ENCODE results near the gene PEA15.
A peak's percentile ranks its signal among the peaks of the same experiment; 100 is the strongest.

GRCh38 chr1:160205242-160206035 lies at the start of gene PEA15:
- TF ChIP-seq, protein P1, sequence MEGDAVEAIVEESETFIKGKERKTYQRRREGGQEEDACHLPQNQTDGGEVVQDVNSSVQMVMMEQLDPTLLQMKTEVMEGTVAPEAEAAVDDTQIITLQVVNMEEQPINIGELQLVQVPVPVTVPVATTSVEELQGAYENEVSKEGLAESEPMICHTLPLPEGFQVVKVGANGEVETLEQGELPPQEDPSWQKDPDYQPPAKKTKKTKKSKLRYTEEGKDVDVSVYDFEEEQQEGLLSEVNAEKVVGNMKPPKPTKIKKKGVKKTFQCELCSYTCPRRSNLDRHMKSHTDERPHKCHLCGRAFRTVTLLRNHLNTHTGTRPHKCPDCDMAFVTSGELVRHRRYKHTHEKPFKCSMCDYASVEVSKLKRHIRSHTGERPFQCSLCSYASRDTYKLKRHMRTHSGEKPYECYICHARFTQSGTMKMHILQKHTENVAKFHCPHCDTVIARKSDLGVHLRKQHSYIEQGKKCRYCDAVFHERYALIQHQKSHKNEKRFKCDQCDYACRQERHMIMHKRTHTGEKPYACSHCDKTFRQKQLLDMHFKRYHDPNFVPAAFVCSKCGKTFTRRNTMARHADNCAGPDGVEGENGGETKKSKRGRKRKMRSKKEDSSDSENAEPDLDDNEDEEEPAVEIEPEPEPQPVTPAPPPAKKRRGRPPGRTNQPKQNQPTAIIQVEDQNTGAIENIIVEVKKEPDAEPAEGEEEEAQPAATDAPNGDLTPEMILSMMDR (tag by site-specific recombination; IDR thresholded peaks at IDR 0.05): 0 out of 2 replicates have a peak, but pooled peaks have one; percentile 16
- TF ChIP-seq, protein P2, sequence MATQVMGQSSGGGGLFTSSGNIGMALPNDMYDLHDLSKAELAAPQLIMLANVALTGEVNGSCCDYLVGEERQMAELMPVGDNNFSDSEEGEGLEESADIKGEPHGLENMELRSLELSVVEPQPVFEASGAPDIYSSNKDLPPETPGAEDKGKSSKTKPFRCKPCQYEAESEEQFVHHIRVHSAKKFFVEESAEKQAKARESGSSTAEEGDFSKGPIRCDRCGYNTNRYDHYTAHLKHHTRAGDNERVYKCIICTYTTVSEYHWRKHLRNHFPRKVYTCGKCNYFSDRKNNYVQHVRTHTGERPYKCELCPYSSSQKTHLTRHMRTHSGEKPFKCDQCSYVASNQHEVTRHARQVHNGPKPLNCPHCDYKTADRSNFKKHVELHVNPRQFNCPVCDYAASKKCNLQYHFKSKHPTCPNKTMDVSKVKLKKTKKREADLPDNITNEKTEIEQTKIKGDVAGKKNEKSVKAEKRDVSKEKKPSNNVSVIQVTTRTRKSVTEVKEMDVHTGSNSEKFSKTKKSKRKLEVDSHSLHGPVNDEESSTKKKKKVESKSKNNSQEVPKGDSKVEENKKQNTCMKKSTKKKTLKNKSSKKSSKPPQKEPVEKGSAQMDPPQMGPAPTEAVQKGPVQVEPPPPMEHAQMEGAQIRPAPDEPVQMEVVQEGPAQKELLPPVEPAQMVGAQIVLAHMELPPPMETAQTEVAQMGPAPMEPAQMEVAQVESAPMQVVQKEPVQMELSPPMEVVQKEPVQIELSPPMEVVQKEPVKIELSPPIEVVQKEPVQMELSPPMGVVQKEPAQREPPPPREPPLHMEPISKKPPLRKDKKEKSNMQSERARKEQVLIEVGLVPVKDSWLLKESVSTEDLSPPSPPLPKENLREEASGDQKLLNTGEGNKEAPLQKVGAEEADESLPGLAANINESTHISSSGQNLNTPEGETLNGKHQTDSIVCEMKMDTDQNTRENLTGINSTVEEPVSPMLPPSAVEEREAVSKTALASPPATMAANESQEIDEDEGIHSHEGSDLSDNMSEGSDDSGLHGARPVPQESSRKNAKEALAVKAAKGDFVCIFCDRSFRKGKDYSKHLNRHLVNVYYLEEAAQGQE (tag by site-specific recombination; IDR thresholded peaks at IDR 0.05): 0 out of 2 replicates have a peak, but pooled peaks have one; percentile 26
- TF ChIP-seq YY1 (tag by site-specific recombination; IDR thresholded peaks at IDR 0.05): no peak; the same call in 1 of the 2 replicates
